IMR-90 (cell line): ENCODE results near the gene ZNF329. TPM values are rescaled to one million over a fixed set of nuclear protein-coding genes. Genes with fewer than 3 reads are reported as not detected.

Experiments
- ATAC-seq: fragments of 200-7000 bp; cut with Tn5 transposase; 2 replicates; pipeline ENCODE4 v1.9.1; 2020; ENCODE audit warnings: low read depth, mild to moderate bottlenecking, moderate library complexity
- BruUV-seq: library from RNA; stranded (reverse); fragments of 400-500 nt; replicated peaks from 2 replicates; lab custom pipeline; 2021; lab: Mats Ljungman, UMichigan
- CTCF ChIA-PET: fragments of 300-600 bp; formaldehyde crosslinking; extraction: SDS; loops from one replicate; lab custom pipeline; 2021; ENCODE audit warnings: antibody characterized with exemption; lab: Yijun Ruan, JAX
- POLR2A ChIA-PET: fragments of 300-600 bp; sonication (Branson Sonifier 250); formaldehyde crosslinking; loops from one replicate; lab custom pipeline; 2022; ENCODE audit warnings: antibody characterized with exemption; ENCODE audit not compliant: unreplicated experiment; lab: Charles Lee
- DNase-seq: peaks from one replicate; pipeline ENCODE4 v3.0.0; 2013
- H2AFZ ChIP-seq: replicated peaks from 2 replicates; pipeline ENCODE3; 2013; ENCODE audit warnings: low read length, mild to moderate bottlenecking; ENCODE audit not compliant: poor library complexity
- H2AK5ac ChIP-seq: 2 replicates; pipeline ENCODE4 v1.6.1; 2013; ENCODE audit warnings: low read depth, low read length, inconsistent platforms
- H2AK9ac ChIP-seq: replicated peaks from 2 replicates; pipeline ENCODE3; 2013; ENCODE audit warnings: mild to moderate bottlenecking, low read depth, low read length, moderate library complexity; ENCODE audit not compliant: poor library complexity
- H2BK120ac ChIP-seq: 2 replicates; pipeline ENCODE4 v1.6.1; 2013; ENCODE audit warnings: low read depth, low read length, inconsistent platforms
- H2BK15ac ChIP-seq: 3 replicates; pipeline ENCODE4 v1.6.1; 2013; ENCODE audit warnings: low read depth, low read length, inconsistent platforms
- H2BK20ac ChIP-seq: 2 replicates; pipeline ENCODE4 v1.6.1; 2013; ENCODE audit warnings: low read depth, mild to moderate bottlenecking, inconsistent platforms, low read length, moderate library complexity
- H2BK5ac ChIP-seq: 2 replicates; pipeline ENCODE4 v1.6.1; 2013; ENCODE audit warnings: mild to moderate bottlenecking, low read depth, low read length, inconsistent platforms; ENCODE audit not compliant: poor library complexity, severe bottlenecking
- H3K14ac ChIP-seq: replicated peaks from 2 replicates; pipeline ENCODE4 v1.6.1; 2013; ENCODE audit warnings: low read depth, low read length, inconsistent platforms
- H3K18ac ChIP-seq: 2 replicates; pipeline ENCODE4 v1.6.1; 2013; ENCODE audit warnings: low read depth, low read length, control low read depth
- H3K23ac ChIP-seq: 2 replicates; pipeline ENCODE4 v1.6.1; 2013; ENCODE audit warnings: low read depth, low read length, inconsistent platforms
- H3K27ac ChIP-seq: 2 replicates; pipeline ENCODE4 v1.5.1; 2013; ENCODE audit warnings: mild to moderate bottlenecking, control low read depth, low read length; ENCODE audit not compliant: insufficient read depth
- H3K27me3 ChIP-seq: 2 replicates; pipeline ENCODE4 v1.6.1; 2013; ENCODE audit warnings: low read length; ENCODE audit not compliant: control insufficient read depth, insufficient read depth
- H3K36me3 ChIP-seq: 2 replicates; pipeline ENCODE4 v1.6.1; 2013; ENCODE audit warnings: low read length, mixed read lengths; ENCODE audit not compliant: control insufficient read depth, insufficient read depth
- H3K4ac ChIP-seq: 2 replicates; pipeline ENCODE4 v1.6.1; 2013; ENCODE audit warnings: low read depth, low read length, inconsistent platforms
- H3K4me1 ChIP-seq: 2 replicates; pipeline ENCODE4 v1.6.1; 2013; ENCODE audit warnings: low read length, mixed read lengths; ENCODE audit not compliant: control insufficient read depth, insufficient read depth
- H3K4me2 ChIP-seq: 2 replicates; pipeline ENCODE4 v1.6.1; 2013; ENCODE audit warnings: low read depth, mild to moderate bottlenecking, control low read depth, low read length, moderate library complexity
- H3K4me3 ChIP-seq: 2 replicates; pipeline ENCODE4 v1.5.1; 2013; ENCODE audit warnings: low read depth, mild to moderate bottlenecking, control low read depth, low read length, moderate library complexity; ENCODE audit not compliant: insufficient read depth
- H3K56ac ChIP-seq: 2 replicates; pipeline ENCODE4 v1.6.1; 2013; ENCODE audit warnings: low read length, inconsistent platforms; ENCODE audit not compliant: insufficient read depth; ENCODE audit errors: extremely low read depth
- H3K79me1 ChIP-seq, 2 experiments: 2 replicates each; pipeline ENCODE4 v1.6.1; 2013; ENCODE audit warnings: low read length in 2 of 2, inconsistent platforms in 1 of 2, low read depth in 1 of 2
- H3K9ac ChIP-seq: 2 replicates; pipeline ENCODE4 v1.6.1; 2013; ENCODE audit warnings: low read depth, low read length, control low read depth
- H3K9me1 ChIP-seq: 2 replicates; pipeline ENCODE4 v1.6.1; 2013; ENCODE audit warnings: low read length, inconsistent platforms; ENCODE audit not compliant: insufficient read depth
- H3K9me3 ChIP-seq: 2 replicates; pipeline ENCODE4 v1.6.1; 2013; ENCODE audit warnings: low read length; ENCODE audit not compliant: control insufficient read depth, insufficient read depth
- H4K20me1 ChIP-seq: 2 replicates; pipeline ENCODE4 v1.6.1; 2013; ENCODE audit warnings: low read length, inconsistent platforms; ENCODE audit not compliant: insufficient read depth
- H4K5ac ChIP-seq: 2 replicates; pipeline ENCODE4 v1.6.1; 2013; ENCODE audit warnings: mild to moderate bottlenecking, low read depth, low read length, control low read depth
- H4K8ac ChIP-seq, 2 experiments: 2 replicates each; pipeline ENCODE4 v1.6.1; 2013; ENCODE audit warnings: low read depth in 2 of 2, low read length in 2 of 2, control low read depth in 1 of 2, inconsistent platforms in 1 of 2
- H4K91ac ChIP-seq: 2 replicates; pipeline ENCODE4 v1.6.1; 2013; ENCODE audit warnings: low read depth, low read length, inconsistent platforms; ENCODE audit not compliant: insufficient read depth
- MAFK ChIP-seq: IDR thresholded peaks from 2 replicates; pipeline ENCODE4 v1.6.1; 2012; ENCODE audit warnings: low read depth, low read length, improper control_type of control experiment
- WGBS, 2 experiments: methylation state at CpG; one replicate each; pipeline versions ENCODE4 v1.1.5 to v1.1.7; 2013; ENCODE audit warnings: missing lambda C conversion rate in 2 of 2; ENCODE audit not compliant: insufficient read length in 1 of 2; ENCODE audit errors: extremely low coverage in 2 of 2; 5-methylcytosine and 5-hydroxymethylcytosine counted together
- dilution Hi-C: fragments of 300-500 bp; cut with HindIII; formaldehyde crosslinking; loops from one replicate; pipeline ENCODE4 v1.14.3; 2018; ENCODE audit warnings: low sequenced_read_pairs; ENCODE audit not compliant: unreplicated experiment
- in situ Hi-C: fragments of 300-500 bp; cut with MboI; formaldehyde crosslinking; loops from 3 replicates; pipeline ENCODE4 v1.14.3; 2019; ENCODE audit warnings: low sequenced_read_pairs, inconsistent platforms, mixed read lengths
- intact Hi-C: fragments of 100-400 bp; cut with micrococcal nuclease; formaldehyde crosslinking; loops from 2 replicates; pipeline ENCODE4 v1.10.0; 2022
- polyA plus RNA-seq, 3 experiments: library from polyadenylated mRNA; depleted of rRNA; stranded (reverse); fragments of >200 nt; gene quantifications; 2 replicates each; pipeline ENCODE4 v1.2.3, GENCODE V29; 2012; ENCODE audit warnings: low replicate concordance in 1 of 3
- total RNA-seq: library from RNA; depleted of rRNA; stranded (reverse); fragments of >200 nt; gene quantifications from 2 replicates; pipeline ENCODE4 v1.2.3, GENCODE V29; 2012

The ZNF329 gene
- total and polyA plus RNA-seq, 2 of the 4 experiments (the other 2 are of a cell fraction): 4.7 to 16.8 TPM

DNA sequence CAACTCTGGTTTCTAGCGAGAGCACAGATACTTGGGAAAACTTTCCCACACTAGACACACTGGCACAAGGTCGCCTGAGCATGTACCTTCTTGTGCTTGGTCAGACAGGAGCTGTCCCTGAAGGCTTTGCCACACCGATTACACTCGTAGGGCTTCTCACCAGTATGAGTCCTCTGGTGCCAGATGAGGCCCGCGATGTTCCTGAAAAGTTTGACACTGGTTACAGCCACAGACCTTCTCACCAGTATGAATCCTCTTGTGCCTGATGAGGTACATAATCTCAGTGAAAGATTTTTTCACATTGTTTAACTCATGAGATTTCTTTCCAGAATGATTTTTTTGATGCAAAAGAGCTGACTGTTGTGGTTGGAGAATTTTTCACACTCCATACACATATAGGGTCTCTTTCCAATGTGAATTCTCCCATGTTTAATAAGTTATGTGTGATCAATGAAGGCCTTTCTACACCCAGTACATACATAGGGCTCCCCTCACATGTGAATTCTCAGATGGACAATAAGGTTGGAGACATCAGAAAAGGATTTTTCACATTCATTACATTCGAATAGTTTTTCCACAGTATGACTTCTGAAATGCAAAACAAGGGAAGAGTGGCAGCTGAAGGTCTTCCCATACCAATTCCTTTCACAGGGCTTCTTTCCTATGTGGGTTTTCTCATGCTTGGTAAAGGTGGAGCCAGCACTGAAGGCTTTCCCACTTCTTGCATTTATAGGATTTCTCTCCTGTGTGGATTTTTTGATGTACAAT lies 42.6 kb downstream of the ZNF329 start:
- Histone ChIP-seq H3K4me1 (no peaks in the 10 kb centered on the region), H3K4ac (no peak overlapping the region), H2AK5ac (no peak overlapping the region), H3K27me3 (no peaks in the 10 kb centered on the region), H3K9ac (no peak overlapping the region), H2BK20ac (no peak overlapping the region), H3K9me1 (no peaks in the 10 kb centered on the region), H2AFZ (no peak overlapping the region), H3K56ac (no peak overlapping the region), H4K8ac (no peak overlapping the region), H3K36me3 (no peaks in the 10 kb centered on the region), H3K4me3 (no peak overlapping the region), H3K9me3 (peaks cover 63% of the 10 kb centered on the region), H2BK15ac (no peak overlapping the region), H2AK9ac (no peak overlapping the region), H3K18ac (no peak overlapping the region), H3K14ac (no peak overlapping the region), H4K91ac (no peak overlapping the region), H2BK5ac (no peak overlapping the region), H2BK120ac (no peak overlapping the region), H3K27ac (no peak overlapping the region), H4K5ac (no peak overlapping the region), H3K23ac (no peak overlapping the region), H3K4me2 (no peak overlapping the region), H4K20me1 (no peaks in the 10 kb centered on the region), H3K79me1 (no peaks in the 10 kb centered on the region)
- ATAC-seq: no peak
- dilution Hi-C loops (no loop called here), in situ Hi-C loops (no loop called here), intact Hi-C loops (no loop called here)
- no CpG with 5 or more reads among the region's 7 CpGs for WGBS, 2 experiments
- CTCF ChIA-PET: no interaction called here
- no TSS peak for BruUV-seq
- no peak for TF ChIP-seq MAFK
- DNase-seq: no peak
- POLR2A ChIA-PET: no interaction called here
